H1 (cell line): ENCODE data around the gene ATP9B. TPM values are rescaled to one million over a fixed set of nuclear protein-coding genes. Genes with fewer than 3 reads are reported as not detected.

Experiments used
- BCL11A ChIP-seq, 2 experiments: IDR thresholded peaks; one replicate each; pipeline ENCODE4 v1.6.1; 2011; ENCODE audit warnings: low read depth in 2 of 2, low read length in 2 of 2, mild to moderate bottlenecking in 2 of 2
- CHD1 ChIP-seq: IDR thresholded peaks from 2 replicates; pipeline ENCODE4 v1.6.1; 2012; ENCODE audit warnings: low read depth, low read length, improper control_type of control experiment
- CHD7 ChIP-seq: fragments of 300-600 bp; sonication (generic); IDR thresholded peaks from 2 replicates; pipeline ENCODE4 v1.7.1; 2012; ENCODE audit warnings: low read length, moderate library complexity, mild to moderate bottlenecking, inconsistent platforms; ENCODE audit not compliant: insufficient replicate concordance
- GABPA ChIP-seq: IDR thresholded peaks from 2 replicates; pipeline ENCODE4 v1.6.1; 2011; ENCODE audit warnings: mild to moderate bottlenecking, low read length, moderate library complexity, borderline replicate concordance; ENCODE audit not compliant: insufficient read depth
- JUN ChIP-seq: IDR thresholded peaks from 2 replicates; pipeline ENCODE4 v1.6.1; 2011; ENCODE audit warnings: low read depth, mild to moderate bottlenecking, improper control_type of control experiment, low read length
- JUND ChIP-seq: IDR thresholded peaks from 2 replicates; pipeline ENCODE4 v1.6.1; 2011; ENCODE audit warnings: mild to moderate bottlenecking, improper control_type of control experiment, low read length
- KDM1A ChIP-seq: fragments of 200-600, 300-600 bp; sonication (generic); IDR thresholded peaks from 2 replicates; pipeline ENCODE4 v1.7.1; 2016; ENCODE audit warnings: mild to moderate bottlenecking, low read length, borderline replicate concordance
- KDM4A ChIP-seq: IDR thresholded peaks from one replicate; pipeline ENCODE4 v1.7.1; 2012; ENCODE audit warnings: low read depth, mild to moderate bottlenecking, moderate library complexity, low read length, inconsistent platforms; ENCODE audit not compliant: severe bottlenecking
- RBBP5 ChIP-seq: IDR thresholded peaks from 2 replicates; pipeline ENCODE4 v1.7.1; 2012; ENCODE audit warnings: low read depth, mild to moderate bottlenecking, inconsistent platforms, low read length, moderate library complexity, borderline replicate concordance
- RFX5 ChIP-seq: IDR thresholded peaks from 2 replicates; pipeline ENCODE4 v1.6.1; 2011; ENCODE audit warnings: low read depth, low read length, improper control_type of control experiment, borderline replicate concordance
- polyA plus RNA-seq, 7 experiments: library from polyadenylated mRNA; depleted of rRNA in 3 of 7; stranded (reverse) in 5 of 7; unstranded in 2 of 7; fragments of >200 nt in 5 of 7; fragments of 200-250 nt in 2 of 7; gene quantifications; 1 replicate in 5 of 7; 2 replicates in 1 of 7; 4 replicates in 1 of 7; pipeline versions ENCODE4 v1.2.1 to v1.2.3, GENCODE V29; 2011 to 2013; ENCODE audit warnings: missing spikeins in 2 of 7, mixed read lengths in 2 of 7
- total RNA-seq: library from RNA; stranded (reverse); fragmentation: NEBNext Ultra II Directional; extraction: Animal tissue kit (Norgen Biotek cat#: 25700); gene quantifications from 2 replicates; pipeline ENCODE4 v1.2.1, GENCODE V29; 2021

ATP9B gene
- total and polyA plus RNA-seq, 2 of the 8 experiments (the other 6 are each of a cell fraction or from before 2014, with no cell fraction given) = 15.1 to 21.7 TPM

- TF ChIP-seq CHD7 (no peak), CHD1 (no peak), BCL11A (IDR thresholded peaks at IDR 0.05; ENCODE audit: low read depth in 2 of 2, low read length in 2 of 2) (no peak), GABPA (no peak), JUN (no peak), KDM4A (no peak), RFX5 (no peak), KDM1A (no peak), RBBP5 (no peak), JUND (no peak)
Measured at GRCh38 chr18:79314838-79315388, 245.7 kb downstream of the ATP9B start (continued).
